Stomach (tissue), 4 donors: Measurements from ENCODE around the gene ICAM5.

Experiments used
- CTCF ChIP-seq, 7 experiments: fragments of 450-650 bp in 4 of 7; fragments of 200-600 bp in 3 of 7; sonication (generic) in 3 of 7; IDR thresholded peaks; one replicate each; pipeline ENCODE4 v1.5.1; 2016 to 2019; ENCODE audit warnings: antibody characterized with exemption in 7 of 7, control low read depth in 2 of 7, mild to moderate bottlenecking in 1 of 7
- EP300 ChIP-seq: sonication (generic); formaldehyde crosslinking; IDR thresholded peaks from one replicate; pipeline ENCODE4 v1.6.1; 2017; ENCODE audit warnings: antibody characterized with exemption
- POLR2A ChIP-seq, 4 donors: fragments of 450-650 bp; IDR thresholded peaks; one replicate each; pipeline ENCODE4 v1.6.1; 2016; ENCODE audit warnings: antibody characterized with exemption in 4 of 4, control low read depth in 2 of 4, mild to moderate bottlenecking in 1 of 4, moderate library complexity in 1 of 4
- POLR2AphosphoS5 ChIP-seq, 3 donors: sonication (generic); formaldehyde crosslinking; IDR thresholded peaks; one replicate each; pipeline ENCODE4 v1.6.1; 2016; ENCODE audit warnings: antibody characterized with exemption in 3 of 3

GRCh38 chr19:10293637-10294367 is 4.0 kb downstream of the ICAM5 start:
- TF ChIP-seq POLR2A (IDR thresholded peaks at IDR 0.05) (no peak), CTCF (IDR thresholded peaks at IDR 0.05) (no peak), POLR2AphosphoS5 (IDR thresholded peaks at IDR 0.05) (no peak), EP300 (no peak)
